ENCODE results near the gene FAM174C.

The FAM174C gene

GRCh38 chr19:1274081-1274851 is 1.1 kb upstream of the FAM174C start:
- H3K9me2 ChIP-seq (replicated peaks; ENCODE audit: insufficient read depth, low read length) = no peaks in the 10 kb centered on the region
- H3F3A ChIP-seq (ENCODE audit: insufficient read depth) = peaks cover 57% of the 10 kb centered on the region
- H3K27me3 ChIP-seq (ENCODE audit: low read length) = no peaks in the 10 kb centered on the region
- peak overlapping the region; percentile 49 for H3K4me2 ChIP-seq (ENCODE audit: low read depth, low read length, poor library complexity, severe bottlenecking)
- peaks cover 35% of the 10 kb centered on the region for H3K79me2 ChIP-seq (ENCODE audit: insufficient read depth, low read length)
- H3K9ac ChIP-seq (ENCODE audit: low read length) = peak overlapping the region; percentile 96; the same call in 1 of the 2 replicates
- peak overlapping the region; percentile 47 for H3K4me3 ChIP-seq (ENCODE audit: insufficient read depth, low read length, poor library complexity, severe bottlenecking)
- no peaks in the 10 kb centered on the region for H3K9me3 ChIP-seq (ENCODE audit: insufficient read depth, low read length)
- H3K36me3 ChIP-seq (ENCODE audit: low read length) = peaks cover 6% of the 10 kb centered on the region
- H4K20me1 ChIP-seq (ENCODE audit: low read depth, low read length) = no peaks in the 10 kb centered on the region; the same call in 1 of the 2 replicates
- TF ChIP-seq EZH2phosphoT487 (conservative IDR thresholded peaks at IDR 0.05; ENCODE audit: low read length) = no peak
- TF ChIP-seq CTCF (IDR thresholded peaks at IDR 0.05; ENCODE audit: insufficient read depth, low read length, poor library complexity, severe bottlenecking) = no peak
- H2AFZ ChIP-seq (ENCODE audit: low read depth, low read length, severe bottlenecking) = no peak overlapping the region
- no peak overlapping the region for H3K27ac ChIP-seq (ENCODE audit: low read depth, low read length)

- H3K4me3 ChIP-seq (ENCODE audit: insufficient read depth, low read length, poor library complexity, severe bottlenecking) = peak overlapping the region; percentile 47
- H3F3A ChIP-seq (ENCODE audit: insufficient read depth) = peaks cover 55% of the 10 kb centered on the region
- peaks cover 6% of the 10 kb centered on the region for H3K36me3 ChIP-seq (ENCODE audit: low read length)
- H2AFZ ChIP-seq (ENCODE audit: low read depth, low read length, severe bottlenecking) = no peak overlapping the region
- peak overlapping the region; percentile 49 for H3K4me2 ChIP-seq (ENCODE audit: low read depth, low read length, poor library complexity, severe bottlenecking)
- H3K9me3 ChIP-seq (ENCODE audit: insufficient read depth, low read length) = no peaks in the 10 kb centered on the region
- H3K27ac ChIP-seq (ENCODE audit: low read depth, low read length) = peak overlapping the region; percentile 88
- no peaks in the 10 kb centered on the region; the same call in 1 of the 2 replicates for H4K20me1 ChIP-seq (ENCODE audit: low read depth, low read length)
- no peaks in the 10 kb centered on the region for H3K9me2 ChIP-seq (replicated peaks; ENCODE audit: insufficient read depth, low read length)
- no peak for TF ChIP-seq EZH2phosphoT487 (conservative IDR thresholded peaks at IDR 0.05; ENCODE audit: low read length)
- TF ChIP-seq CTCF (IDR thresholded peaks at IDR 0.05; ENCODE audit: insufficient read depth, low read length, poor library complexity, severe bottlenecking) = no peak
- H3K79me2 ChIP-seq (ENCODE audit: insufficient read depth, low read length) = peaks cover 31% of the 10 kb centered on the region
- H3K9ac ChIP-seq (ENCODE audit: low read length) = peak overlapping the region; percentile 96
- no peaks in the 10 kb centered on the region for H3K27me3 ChIP-seq (ENCODE audit: low read length)
Measured at GRCh38 chr19:1274852-1275259, 474 bp upstream of the FAM174C start.

GRCh38 chr19:1275976-1276627 is 772 bp downstream of the FAM174C start:
- Histone ChIP-seq H3K27ac (ENCODE audit: low read depth, low read length) (peak overlapping the region; percentile 84), H3K4me2 (ENCODE audit: low read depth, low read length, poor library complexity, severe bottlenecking) (peak overlapping the region; percentile 81), H3K9me2 (replicated peaks; ENCODE audit: insufficient read depth, low read length) (no peaks in the 10 kb centered on the region), H3K4me3 (ENCODE audit: insufficient read depth, low read length, poor library complexity, severe bottlenecking) (peak overlapping the region; percentile 66), H3K9ac (ENCODE audit: low read length) (peak overlapping the region; percentile 96), H3K9me3 (ENCODE audit: insufficient read depth, low read length) (no peaks in the 10 kb centered on the region), H3K36me3 (ENCODE audit: low read length) (peaks cover 6% of the 10 kb centered on the region; the same call in 1 of the 2 replicates), H3K27me3 (ENCODE audit: low read length) (no peaks in the 10 kb centered on the region), H3K79me2 (ENCODE audit: insufficient read depth, low read length) (peaks cover 19% of the 10 kb centered on the region), H4K20me1 (ENCODE audit: low read depth, low read length) (no peaks in the 10 kb centered on the region; the same call in 1 of the 2 replicates), H3F3A (ENCODE audit: insufficient read depth) (peaks cover 43% of the 10 kb centered on the region), H2AFZ (ENCODE audit: low read depth, low read length, severe bottlenecking) (no peak overlapping the region)
- TF ChIP-seq CTCF (IDR thresholded peaks at IDR 0.05; ENCODE audit: insufficient read depth, low read length, poor library complexity, severe bottlenecking) (no peak), EZH2phosphoT487 (conservative IDR thresholded peaks at IDR 0.05; ENCODE audit: low read length) (no peak)
